GM19035 (cell line): ENCODE data around the gene LYSET.
"Not testable (repeated sequence)": the region's sequence is repeated elsewhere in the genome, so short reads cannot be mapped to it uniquely, and the experiment has no call there.

Experiments used
- ATAC-seq: cut with Tn5 transposase; IDR thresholded peaks from one replicate; pipeline ENCODE4 v1.9.1; 2021; ENCODE audit not compliant: unreplicated experiment

Gene LYSET

DNA sequence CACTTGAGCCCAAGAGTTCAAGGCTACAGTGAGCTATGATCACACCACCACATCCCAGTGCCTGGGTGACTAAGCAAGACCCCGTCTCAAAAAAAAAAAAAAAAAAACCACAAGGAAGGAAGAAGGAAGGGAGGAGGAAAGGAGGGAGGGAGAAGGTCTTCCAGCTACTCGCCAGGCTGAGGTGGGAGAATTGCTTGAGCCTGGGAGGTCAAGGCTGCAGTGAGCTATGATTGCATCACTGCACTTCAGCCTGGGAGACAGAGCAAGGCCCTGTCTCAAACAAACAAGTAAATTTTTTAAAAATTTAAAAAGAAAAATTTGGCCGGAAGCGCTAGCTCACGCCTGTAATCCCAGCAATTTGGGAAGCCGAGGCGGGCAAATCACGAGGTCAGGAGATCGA is 16.5 kb upstream of the LYSET start:
- not testable (repeated sequence) for ATAC-seq

DNA sequence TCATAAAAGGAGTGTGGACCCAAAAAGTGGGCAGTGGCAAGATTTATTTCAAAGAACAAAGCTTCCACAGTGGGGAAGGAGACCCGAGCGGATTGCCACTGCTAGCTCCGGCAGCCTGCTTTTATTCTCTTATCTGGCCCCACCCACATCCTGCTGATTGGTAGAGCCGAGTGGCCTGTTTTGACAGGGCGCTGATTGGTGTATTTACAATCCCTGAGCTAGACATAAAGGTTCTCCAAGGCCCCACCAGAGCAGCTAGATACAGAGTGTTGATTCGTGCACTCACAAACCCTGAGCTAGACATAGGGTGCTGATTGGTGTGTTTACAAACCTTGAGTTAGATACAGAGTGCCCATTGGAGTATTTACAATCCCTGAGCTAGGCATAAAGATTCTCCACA is 15.5 kb upstream of the LYSET start:
- ATAC-seq: not testable (repeated sequence)

DNA sequence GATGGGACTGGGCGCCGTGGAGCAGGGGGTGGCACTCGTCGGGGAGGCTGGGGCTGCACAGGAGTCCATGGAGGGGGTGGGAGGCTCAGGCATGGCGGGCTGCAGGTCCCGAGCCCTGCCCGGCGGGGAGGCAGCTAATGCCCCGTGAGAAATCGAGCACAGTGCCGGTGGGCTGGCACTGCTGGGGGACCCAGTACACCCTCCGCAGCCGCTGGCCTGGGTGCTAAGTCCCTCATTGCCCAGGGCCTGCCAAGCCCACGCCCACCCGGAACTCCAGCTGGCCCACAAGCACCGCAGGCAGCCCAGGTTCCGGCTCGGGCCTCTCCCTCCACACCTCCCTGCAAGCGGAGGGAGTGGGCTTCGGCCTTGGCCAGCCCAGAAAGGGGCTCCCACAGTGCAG is 15.0 kb upstream of the LYSET start:
- not testable (repeated sequence) for ATAC-seq

DNA sequence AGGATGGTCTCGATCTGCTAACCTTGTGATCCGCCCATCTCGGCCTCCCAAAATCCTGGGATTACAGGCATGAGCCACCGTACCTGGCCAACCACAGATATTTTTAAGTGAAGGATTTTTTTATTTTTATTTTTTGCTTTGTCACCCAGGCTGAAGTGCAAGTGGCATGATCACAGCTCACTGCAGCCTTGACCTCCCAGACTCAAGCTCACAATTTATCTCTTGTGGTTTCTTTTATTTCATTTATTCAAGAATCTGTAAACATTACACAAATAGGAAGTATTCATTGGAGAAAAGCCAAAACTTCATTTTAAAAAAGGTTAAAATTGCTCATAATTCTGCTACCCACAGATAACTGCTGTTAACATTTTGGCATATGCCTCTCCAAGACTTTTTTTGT is 13.7 kb upstream of the LYSET start:
- ATAC-seq: no peak

DNA sequence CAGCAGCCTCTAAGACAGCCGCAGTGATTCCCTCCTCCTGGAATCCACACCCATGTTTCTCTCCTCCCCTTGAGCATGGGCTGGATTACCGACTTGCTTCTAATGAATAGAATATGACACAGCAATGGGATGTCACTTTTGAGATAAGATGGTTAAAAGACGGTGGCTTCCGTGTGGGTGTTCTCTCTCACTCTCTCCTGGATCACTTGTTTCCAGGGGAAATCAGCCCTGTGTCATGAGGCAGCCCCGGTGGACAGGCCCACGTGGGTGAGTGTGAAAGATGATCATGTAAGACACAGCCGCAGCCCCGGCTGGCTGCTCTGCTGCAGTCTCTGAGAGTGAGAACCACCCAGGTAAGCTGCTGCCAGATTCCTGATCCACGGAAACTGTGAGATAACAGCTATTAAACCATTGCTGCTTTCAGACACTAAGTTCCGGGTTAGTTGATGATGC is 11.1 kb upstream of the LYSET start:
- ATAC-seq: no peak

DNA sequence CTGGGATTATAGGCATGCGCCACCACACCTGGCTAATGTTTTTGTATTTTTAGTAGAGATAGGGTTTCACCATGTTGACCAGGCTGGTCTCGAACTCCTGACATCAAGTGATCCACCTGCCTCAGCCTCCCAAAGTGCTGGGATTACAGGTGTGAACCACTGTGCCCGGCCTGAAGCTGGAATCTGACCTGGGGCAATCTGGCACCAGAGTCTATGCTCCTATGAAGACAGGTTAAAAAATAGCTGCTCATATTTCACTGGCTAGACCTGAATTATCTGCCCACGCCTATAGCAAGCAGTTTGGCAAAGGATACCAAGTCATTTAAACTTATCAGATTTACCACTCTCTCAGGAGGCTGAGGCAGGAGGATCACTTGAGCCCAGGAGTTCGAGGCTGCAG is 10.4 kb upstream of the LYSET start:
- ATAC-seq: not testable (repeated sequence)

DNA sequence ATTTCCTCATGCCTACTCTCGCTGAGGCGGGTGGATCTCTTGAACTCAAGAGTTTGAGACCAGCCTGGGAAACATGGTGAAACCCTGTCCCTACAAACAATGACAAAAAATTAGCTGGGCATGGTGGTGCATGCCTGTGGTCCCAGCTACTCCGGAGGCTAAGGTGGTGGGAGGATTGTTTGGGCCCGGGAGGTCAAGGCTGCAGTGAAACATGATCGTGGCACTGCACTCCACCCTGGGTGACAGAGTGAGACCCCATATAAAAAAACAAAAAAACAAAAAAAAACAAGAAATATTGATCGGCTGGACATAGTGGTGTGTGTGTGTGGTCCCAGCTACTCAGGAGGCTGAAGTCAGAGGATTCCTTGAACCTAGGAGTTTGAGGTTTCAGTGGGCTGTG is 9.6 kb upstream of the LYSET start:
- ATAC-seq: no peak

DNA sequence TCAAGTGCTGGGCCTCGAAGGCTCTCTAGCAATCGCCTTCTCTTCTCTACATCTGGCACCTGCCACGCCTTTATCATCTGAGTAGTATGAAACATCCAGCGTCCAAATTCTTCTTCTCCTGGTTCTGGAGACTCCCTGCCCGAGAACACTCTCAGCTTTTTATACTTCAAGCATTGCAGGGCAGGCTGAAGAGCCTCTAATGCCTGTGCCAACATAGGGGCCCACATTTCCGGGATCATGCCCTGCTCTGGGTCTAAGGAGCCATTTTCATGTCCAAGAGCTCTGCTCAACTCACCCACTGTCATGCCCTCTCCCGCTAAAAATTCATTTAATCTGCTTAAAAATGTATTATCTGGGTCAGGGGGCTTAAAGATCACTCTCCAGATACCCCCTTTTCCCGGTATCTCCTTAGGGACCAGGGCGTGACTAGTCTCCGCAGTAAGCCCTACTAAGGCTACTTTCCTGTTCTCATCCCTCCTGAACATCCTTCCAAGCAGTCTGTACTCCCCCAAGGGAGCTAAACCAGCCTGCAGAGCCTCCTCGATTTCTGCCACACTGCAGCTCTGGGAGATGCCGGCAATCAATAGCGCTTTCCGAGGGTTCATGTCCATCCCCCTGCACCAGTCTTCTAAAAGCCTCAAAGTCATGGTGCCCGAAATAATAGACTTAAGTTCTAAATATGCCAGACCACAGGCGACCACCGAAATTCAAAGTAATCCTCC is 1.4 kb upstream of the LYSET start:
- ATAC-seq: no peak

DNA sequence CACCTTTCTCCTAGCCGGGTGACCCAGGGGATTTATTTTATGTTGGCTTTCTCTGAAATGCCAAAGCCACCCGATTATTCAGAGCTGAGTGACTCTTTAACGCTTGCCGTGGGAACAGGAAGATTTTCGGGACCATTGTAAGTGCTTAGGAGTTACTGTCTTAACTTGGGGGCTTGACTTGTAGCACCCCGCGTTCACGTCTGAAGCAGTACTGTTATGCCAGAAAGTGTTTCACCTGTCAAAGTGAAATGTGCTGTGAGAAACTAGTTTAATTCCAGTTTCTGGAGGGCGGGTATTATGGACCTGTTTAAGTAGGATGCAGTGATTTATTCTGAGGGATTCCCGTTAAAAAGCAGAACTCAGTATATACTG is 218 bp downstream of the LYSET start:
- no peak for ATAC-seq

DNA sequence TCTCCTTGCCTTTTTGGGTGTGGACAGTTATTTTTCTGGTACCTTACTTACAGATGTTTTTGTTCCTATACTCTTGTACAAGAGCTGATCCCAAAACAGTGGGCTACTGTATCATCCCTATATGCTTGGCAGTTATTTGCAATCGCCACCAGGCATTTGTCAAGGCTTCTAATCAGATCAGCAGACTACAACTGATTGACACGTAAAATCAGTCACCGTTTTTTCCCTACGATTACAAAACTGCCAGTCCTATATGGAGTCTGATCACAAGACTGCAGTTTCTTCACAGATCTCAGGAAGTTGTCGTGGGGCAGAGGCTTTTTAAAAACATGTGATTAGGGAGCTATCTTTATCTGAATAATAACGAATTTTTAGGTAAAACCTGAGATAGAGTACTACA is 1.3 kb downstream of the LYSET start:
- ATAC-seq: no peak

DNA sequence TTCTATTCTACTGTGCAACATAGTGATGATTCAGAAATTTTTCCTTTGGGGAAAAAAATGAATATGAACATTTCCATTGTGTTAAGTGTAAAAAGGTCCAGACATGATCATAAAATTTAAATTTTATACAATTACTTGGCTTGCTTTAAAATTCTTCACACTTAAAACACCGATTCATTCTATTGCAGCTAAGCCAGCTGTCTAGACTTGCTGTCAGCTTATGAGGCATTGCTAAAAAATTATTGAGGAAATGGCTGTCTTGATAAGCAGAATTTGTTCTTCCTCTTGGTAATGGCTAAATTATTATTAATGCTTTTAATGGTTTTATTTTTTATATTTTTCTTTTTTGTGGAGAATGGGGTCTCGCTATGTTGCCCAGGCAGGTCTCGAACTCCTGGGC is 1.8 kb downstream of the LYSET start:
- no peak for ATAC-seq

DNA sequence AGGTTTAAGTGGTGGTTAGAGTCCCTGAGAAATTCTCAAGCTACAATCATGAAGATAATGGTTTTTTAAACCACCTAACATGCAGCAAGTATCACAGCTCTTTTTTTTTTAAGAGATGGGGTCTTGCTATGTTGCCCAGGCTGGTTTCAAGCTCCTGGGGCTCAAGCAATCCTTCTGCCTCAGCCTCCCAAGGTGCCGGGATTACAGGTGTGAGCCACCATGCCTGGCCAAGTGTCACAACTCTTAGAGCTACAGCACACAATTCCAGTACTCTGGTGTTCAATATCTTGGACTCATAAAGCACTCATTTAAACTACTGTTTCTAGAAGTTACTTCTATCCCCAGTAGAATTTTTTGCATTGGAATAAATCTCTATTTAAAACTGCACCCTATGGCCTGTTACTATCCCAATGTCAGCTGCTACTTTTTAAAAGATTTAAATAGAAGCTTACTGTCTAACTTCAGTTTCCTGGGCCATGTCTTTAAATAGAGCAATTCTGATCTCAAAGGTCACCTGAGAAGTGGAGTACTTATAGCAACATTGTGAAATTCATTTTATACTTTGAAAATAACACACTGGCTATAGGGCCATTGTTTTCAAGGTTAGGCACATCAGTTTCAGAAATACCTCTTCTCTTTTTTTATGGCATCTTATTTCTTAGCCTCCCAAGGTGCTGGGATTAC is 10.3 kb downstream of the LYSET start:
- no peak for ATAC-seq

DNA sequence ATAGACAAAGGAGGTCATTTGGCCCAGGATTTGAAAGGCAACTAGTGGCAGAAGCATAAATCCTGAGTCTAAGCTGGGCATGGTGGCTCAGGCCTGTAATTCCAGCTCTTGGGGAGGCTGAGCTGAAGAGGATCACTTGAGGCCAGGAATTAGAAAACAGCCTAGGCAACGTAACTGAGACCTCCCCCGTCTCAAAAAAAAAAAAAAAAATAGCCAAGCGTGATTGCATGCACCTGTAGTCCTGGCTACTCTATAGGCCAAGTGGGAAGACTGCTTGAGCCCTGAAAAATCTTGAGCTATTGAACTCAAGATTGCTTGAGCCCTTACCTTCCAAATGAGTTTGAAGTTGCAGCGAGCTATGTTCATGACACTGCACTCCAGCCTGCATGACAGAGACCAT is 13.9 kb downstream of the LYSET start:
- no peak for ATAC-seq

DNA sequence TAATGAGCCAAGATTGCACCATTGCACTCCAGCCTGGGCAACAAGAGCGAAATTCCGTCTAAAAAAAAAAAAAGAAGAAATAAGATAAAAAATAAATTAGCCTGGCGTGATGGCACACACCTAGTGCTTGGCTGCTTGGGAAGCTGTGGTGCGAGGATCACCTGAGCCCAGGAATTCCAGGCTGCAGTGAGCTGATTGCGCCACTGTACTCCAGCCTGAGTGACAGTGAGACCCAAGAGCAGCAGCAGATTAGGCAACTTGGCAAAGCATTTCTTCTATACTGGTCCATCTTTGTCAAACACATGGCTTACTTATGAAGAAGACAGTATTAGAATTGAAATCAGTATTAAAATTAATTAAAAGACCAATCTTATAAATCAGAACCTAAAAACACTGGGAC is 15.4 kb downstream of the LYSET start:
- no peak for ATAC-seq

DNA sequence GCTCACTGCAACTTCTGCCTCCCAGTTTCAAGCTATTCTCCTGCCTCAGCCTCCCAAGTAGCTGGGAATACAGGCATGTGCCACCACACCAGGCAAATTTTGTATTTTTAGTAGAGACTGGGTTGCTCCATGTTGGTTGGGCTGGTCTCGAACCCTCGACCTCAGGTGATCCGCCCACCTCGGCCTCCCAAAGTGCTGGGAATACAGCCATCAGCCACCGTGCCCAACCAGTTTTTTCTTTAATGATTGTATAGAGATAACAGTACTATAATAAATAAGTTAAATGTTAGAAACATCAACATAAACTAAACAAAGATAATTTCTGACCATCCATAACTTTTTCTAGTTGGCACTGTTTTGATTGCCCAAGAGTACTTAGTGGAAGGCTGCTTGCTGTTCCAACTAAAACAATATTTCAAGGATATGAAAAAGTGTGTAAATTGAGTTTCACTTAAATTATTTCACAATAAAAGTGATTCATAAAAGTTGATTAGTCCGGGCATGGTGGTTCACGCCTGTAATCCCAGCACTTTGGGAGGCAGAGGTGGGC is 16.1 kb downstream of the LYSET start:
- ATAC-seq: no peak

DNA sequence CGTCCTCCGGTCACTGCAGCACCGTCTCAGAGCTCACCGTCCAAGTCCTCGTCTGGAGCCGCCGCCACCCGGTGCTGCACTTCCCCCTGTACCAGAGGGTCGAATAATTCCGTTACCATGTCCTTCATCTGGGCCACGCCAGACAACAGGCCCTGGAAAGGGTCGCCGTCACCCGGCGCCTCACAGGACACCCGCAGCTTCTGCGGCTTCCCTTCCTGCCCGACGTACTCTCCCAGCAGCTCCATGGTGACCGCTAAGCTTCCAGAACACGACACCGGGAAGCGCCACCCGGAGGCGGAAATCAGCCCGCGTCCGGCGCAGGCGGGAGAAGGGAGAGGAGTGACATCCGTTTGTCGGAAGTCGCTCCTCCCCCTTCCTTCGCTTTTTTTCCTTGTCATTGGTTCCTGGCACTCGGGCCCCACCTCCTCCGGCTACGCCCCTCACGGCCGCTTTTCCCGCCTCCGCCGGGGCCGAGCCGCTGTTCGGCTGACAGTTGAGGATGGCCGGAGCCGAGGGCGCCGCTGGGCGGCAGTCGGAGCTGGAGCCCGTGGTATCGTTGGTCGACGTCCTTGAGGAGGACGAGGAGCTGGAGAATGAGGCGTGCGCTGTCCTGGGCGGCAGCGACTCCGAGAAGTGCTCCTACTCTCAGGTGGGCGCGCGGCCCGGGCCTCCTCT is 21.8 kb downstream of the LYSET start, which contains the start of the genes GON7 and UBR7:
TSS of gene GON7 (minus strand) at position 273 of the 675 bp plus-strand sequence. CDS start at position 245, 28 bp downstream.
TSS of gene UBR7 (plus strand) at position 464 of the 675 bp plus-strand sequence. CDS start at position 500, 36 bp downstream.
- ATAC-seq: peak; percentile 79

DNA sequence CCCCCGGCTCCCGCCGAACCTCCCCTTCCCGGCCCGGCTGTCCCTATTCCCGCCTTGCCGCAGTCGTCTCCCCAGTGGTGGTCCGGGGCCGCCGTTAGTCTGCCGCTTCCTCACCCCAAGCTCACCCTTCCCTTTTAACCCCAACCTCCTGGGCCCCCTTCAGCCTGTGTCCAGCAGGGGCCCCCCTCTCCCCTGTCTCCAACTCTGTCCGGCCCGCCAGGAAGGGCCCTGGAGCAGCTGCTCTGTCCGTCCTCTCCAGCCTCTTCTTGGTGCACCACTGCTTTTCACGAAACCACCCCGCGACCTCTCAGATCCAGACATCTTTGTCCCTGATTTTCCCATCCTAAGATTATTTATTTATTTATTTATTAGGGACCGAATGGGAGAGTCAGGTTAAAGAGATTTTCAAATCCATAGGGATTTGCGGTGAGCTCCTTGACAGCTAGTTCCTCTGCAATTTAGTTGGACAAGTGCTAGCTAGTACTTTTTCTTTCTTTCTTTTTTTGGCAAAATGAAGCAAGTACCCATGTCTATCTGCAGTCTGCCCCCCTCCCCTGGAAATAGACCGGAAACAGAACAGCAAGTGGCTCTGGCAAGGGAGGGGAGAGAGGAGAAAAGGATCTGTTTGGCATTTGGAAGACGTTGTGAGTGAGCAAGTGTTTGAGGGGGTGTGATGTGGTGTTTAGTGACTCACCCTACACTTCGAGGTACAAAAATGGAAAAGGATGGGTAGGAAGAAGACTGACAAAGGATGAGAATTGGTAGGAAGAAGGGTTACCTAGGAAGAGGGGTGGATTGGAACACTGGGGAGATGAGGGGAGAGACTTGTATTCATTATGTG is 22.6 kb downstream of the LYSET start:
- peak; percentile 42 for ATAC-seq

DNA sequence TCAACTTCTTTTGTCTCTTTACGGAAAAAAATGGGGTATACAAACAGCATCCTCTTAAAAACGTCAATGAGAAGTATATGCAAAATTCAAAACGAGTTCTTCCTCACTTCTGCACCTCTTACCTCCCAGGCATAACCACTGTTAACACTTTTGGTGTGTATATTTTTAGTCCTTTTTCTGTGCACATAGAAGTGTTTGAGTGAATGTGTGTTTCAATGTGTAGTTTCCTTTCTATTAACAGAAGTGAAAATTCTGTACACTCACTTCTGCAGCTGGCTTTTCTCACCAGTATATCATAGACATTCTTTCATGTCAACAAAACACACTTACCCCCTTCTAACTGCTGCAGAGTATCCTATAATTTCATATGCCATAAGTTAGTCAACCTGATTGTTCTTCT is 27.3 kb downstream of the LYSET start:
- peak; percentile 75 for ATAC-seq

DNA sequence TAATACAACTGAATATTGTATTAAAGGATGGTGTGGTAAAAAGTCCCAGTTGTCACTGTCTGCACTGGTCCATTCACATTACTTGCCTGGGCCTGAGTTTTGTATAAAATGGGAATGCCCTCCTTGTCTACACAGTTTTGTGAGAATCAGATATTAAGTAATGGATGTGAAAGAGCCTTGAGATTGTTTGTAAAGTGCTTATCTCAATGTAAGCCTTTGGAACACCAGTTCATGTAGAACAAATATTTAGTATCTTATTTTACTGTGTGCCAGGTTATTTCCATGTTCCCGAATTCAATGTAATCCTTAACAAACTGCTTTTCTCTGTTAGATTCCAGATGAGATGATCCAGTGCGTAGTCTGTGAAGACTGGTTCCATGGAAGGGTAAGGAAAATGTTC is 29.5 kb downstream of the LYSET start:
- no peak for ATAC-seq

DNA sequence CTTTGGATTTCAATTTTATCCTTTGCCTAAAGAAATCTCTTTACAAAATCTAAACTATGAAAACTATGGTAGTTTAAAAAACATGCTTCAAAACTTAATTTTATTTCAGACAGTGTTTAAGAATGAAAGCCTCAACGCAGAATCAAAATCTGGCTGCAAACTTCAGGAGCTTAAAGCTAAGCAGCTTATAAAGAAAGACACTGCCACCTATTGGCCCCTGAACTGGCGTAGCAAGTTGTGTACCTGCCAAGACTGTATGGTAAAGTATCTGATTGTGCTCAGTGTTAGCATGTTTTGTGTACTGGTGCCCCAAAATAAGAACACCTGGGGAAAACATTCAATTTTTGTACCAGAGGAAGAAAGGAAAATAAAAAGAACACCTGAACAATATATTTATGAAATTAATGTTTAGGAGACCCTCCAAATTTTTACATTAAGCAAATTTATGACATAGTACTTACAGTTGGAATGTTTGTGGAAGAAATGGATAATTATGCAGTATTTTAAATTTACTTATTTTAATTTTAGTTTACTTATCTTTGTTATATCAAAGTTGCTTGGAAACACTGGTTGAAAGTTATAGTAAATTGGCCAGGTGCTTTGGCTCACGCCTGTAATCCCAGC is 34.1 kb downstream of the LYSET start:
- ATAC-seq: peak; percentile 60
